HCT116 (cell line): ENCODE data around the gene AK2.

ENCODE experiments used
- EZH2 ChIP-seq: fragments of 200-600 bp; sonication (generic); IDR thresholded peaks from 2 replicates; pipeline ENCODE4 v1.6.1; 2017; ENCODE audit warnings: antibody characterized with exemption, mixed run types
- EZH2phosphoT487 ChIP-seq: fragments of 200-600 bp; IDR thresholded peaks from 2 replicates; pipeline ENCODE4 v1.6.1; 2018; ENCODE audit warnings: antibody characterized with exemption, borderline replicate concordance
- FOSL1 ChIP-seq: IDR thresholded peaks from 2 replicates; pipeline ENCODE4 v1.6.1; 2012; ENCODE audit warnings: low read depth
- JUND ChIP-seq: IDR thresholded peaks from 2 replicates; pipeline ENCODE4 v1.6.1; 2012
- POLR2A ChIP-seq: IDR thresholded peaks from 2 replicates; pipeline ENCODE4 v1.7.0; 2011; ENCODE audit warnings: borderline replicate concordance; ENCODE audit not compliant: insufficient read depth, insufficient read length; ENCODE audit errors: extremely low read depth
- POLR2AphosphoS5 ChIP-seq: IDR thresholded peaks from 2 replicates; pipeline ENCODE4 v1.6.1; 2011; ENCODE audit warnings: mild to moderate bottlenecking, low read depth, low read length, moderate library complexity
- RAD21 ChIP-seq: IDR thresholded peaks from 2 replicates; pipeline ENCODE4 v1.6.1; 2012; ENCODE audit warnings: low read depth, mild to moderate bottlenecking
- TCF7L2 ChIP-seq: IDR thresholded peaks from 2 replicates; pipeline ENCODE4 v1.7.0; 2011; ENCODE audit warnings: borderline replicate concordance, inconsistent platforms; ENCODE audit not compliant: insufficient read depth, insufficient read length; ENCODE audit errors: extremely low read depth
- TF ChIP-seq, protein P1 (sequence below), 3 experiments: fragments of 200-600 bp in 1 of 3; sonication (generic) in 1 of 3; IDR thresholded peaks in 2 of 3; conservative IDR thresholded peaks in 1 of 3; 2 replicates each; pipeline ENCODE4 v1.5.1; 2012 to 2017; ENCODE audit warnings: low read depth in 2 of 3, low read length in 2 of 3, antibody characterized with exemption in 1 of 3, borderline replicate concordance in 1 of 3, control low read depth in 1 of 3, mild to moderate bottlenecking in 1 of 3, mixed read lengths in 1 of 3, mixed run types in 1 of 3, moderate library complexity in 1 of 3; ENCODE audit not compliant: insufficient read depth in 1 of 3

DNA sequence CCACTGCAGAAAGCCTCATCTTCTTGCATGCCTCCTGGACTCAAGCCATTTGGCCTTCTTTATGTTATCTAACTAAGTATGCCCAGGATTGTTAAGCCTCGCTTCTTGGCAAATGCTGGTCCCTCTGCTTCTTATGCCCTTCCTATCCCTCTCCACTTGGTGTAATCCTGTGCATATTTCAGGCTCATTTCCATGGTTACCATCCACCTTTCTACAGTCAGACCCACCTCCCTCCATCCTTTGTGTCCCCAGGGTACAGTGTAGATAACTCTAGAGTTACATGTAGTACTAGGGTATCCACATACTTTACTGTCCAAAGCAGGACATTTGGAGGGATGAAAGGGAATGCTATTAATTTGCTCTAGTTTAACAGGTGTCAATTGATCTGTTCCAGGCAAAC, 65.5 kb downstream of the AK2 start:
- TF ChIP-seq, protein P1, sequence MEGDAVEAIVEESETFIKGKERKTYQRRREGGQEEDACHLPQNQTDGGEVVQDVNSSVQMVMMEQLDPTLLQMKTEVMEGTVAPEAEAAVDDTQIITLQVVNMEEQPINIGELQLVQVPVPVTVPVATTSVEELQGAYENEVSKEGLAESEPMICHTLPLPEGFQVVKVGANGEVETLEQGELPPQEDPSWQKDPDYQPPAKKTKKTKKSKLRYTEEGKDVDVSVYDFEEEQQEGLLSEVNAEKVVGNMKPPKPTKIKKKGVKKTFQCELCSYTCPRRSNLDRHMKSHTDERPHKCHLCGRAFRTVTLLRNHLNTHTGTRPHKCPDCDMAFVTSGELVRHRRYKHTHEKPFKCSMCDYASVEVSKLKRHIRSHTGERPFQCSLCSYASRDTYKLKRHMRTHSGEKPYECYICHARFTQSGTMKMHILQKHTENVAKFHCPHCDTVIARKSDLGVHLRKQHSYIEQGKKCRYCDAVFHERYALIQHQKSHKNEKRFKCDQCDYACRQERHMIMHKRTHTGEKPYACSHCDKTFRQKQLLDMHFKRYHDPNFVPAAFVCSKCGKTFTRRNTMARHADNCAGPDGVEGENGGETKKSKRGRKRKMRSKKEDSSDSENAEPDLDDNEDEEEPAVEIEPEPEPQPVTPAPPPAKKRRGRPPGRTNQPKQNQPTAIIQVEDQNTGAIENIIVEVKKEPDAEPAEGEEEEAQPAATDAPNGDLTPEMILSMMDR (IDR thresholded peaks at IDR 0.05 in 2 of 3, conservative IDR thresholded peaks at IDR 0.05 in 1 of 3; ENCODE audit: borderline replicate concordance in 1 of 3, insufficient read depth in 1 of 3, low read depth in 2 of 3, low read length in 2 of 3), result no peak
- TF ChIP-seq POLR2A (no peak), EZH2phosphoT487 (no peak), FOSL1 (no peak), POLR2AphosphoS5 (no peak), EZH2 (no peak), RAD21 (no peak), JUND (no peak), TCF7L2 (no peak)
